Vagina (tissue), 2 donors: ENCODE measurements around the gene WDR75.

Source experiments
- POLR2A ChIP-seq, 2 donors: fragments of 450-650 bp; IDR thresholded peaks; one replicate each; pipeline ENCODE4 v1.6.1; 2017; ENCODE audit warnings: antibody characterized with exemption in 2 of 2, mild to moderate bottlenecking in 2 of 2, moderate library complexity in 2 of 2
- TF ChIP-seq, protein P1 (sequence below), 3 experiments: fragments of 450-650 bp in 2 of 3; fragments of 200-600 bp in 1 of 3; sonication (generic) in 1 of 3; IDR thresholded peaks; one replicate each; pipeline ENCODE4 v1.5.1; 2017 to 2019; ENCODE audit warnings: antibody characterized with exemption in 3 of 3, mild to moderate bottlenecking in 2 of 3, moderate library complexity in 2 of 3

DNA sequence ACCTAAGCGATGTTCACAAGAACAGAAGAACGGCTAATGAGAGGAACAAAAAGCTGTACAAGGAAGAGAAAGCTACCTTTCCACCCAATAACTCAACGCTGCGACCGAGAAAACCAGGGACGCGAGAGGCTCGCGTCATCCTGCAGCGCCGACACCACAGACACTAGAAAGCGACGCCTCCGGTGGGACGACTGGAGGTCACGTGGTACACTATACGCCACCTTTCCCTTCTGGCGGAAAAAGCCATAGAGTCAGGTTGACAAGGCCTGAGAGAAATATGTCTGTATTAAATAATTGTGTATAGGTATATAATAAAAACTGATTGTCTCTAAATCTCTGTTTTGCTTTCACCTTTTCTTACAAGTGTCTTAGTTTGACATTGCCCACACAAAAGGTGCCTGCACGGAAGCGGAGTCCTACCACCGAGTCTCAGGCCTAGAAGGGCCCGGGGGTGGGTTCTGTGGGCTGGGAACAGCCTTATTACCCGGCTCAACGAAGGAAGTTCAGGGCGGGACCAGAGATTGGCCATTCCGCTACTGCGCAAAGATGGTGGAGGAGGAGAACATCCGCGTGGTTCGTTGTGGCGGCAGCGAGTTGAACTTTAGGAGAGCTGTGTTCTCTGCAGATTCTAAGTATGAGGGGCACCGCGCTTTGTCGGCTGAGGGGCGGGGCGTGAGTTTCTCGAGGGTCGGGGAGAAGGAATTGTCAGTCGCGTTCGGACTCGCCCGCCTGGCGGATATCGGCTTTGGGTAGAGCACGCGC is at the start of gene WDR75:
- TF ChIP-seq POLR2A (IDR thresholded peaks at IDR 0.05): peak in 1 of 2 donors; percentile 58
- TF ChIP-seq, protein P1, sequence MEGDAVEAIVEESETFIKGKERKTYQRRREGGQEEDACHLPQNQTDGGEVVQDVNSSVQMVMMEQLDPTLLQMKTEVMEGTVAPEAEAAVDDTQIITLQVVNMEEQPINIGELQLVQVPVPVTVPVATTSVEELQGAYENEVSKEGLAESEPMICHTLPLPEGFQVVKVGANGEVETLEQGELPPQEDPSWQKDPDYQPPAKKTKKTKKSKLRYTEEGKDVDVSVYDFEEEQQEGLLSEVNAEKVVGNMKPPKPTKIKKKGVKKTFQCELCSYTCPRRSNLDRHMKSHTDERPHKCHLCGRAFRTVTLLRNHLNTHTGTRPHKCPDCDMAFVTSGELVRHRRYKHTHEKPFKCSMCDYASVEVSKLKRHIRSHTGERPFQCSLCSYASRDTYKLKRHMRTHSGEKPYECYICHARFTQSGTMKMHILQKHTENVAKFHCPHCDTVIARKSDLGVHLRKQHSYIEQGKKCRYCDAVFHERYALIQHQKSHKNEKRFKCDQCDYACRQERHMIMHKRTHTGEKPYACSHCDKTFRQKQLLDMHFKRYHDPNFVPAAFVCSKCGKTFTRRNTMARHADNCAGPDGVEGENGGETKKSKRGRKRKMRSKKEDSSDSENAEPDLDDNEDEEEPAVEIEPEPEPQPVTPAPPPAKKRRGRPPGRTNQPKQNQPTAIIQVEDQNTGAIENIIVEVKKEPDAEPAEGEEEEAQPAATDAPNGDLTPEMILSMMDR (IDR thresholded peaks at IDR 0.05): no peak
